B cell (primary cell): Measurements from ENCODE around the gene MTCL1. TPM values are rescaled to one million over a fixed set of nuclear protein-coding genes. Genes with fewer than 3 reads are reported as not detected.

ENCODE experiments used
- ATAC-seq: fragments of 200-7000 bp; cut with Tn5 transposase; one replicate; pipeline ENCODE4 v1.10.0; 2021; ENCODE audit warnings: low read depth, mild to moderate bottlenecking, moderate number of reproducible peaks, moderate library complexity
- CTCF ChIA-PET: fragments of 350-600 bp; sonication (Branson Sonifier 250); formaldehyde crosslinking; loops from one replicate; lab custom pipeline; 2021; ENCODE audit warnings: antibody characterized with exemption, inconsistent platforms; lab: Charles Lee
- POLR2A ChIA-PET: fragments of 350-600 bp; sonication (Branson Sonifier 250); formaldehyde crosslinking; loops from one replicate; lab custom pipeline; 2021; ENCODE audit warnings: antibody characterized with exemption; lab: Charles Lee
- DNase-seq: peaks from one replicate; pipeline ENCODE4 v3.0.0; 2013
- H2AFZ ChIP-seq: 2 replicates; pipeline ENCODE4 v1.6.1; 2012; ENCODE audit warnings: mild to moderate bottlenecking, low read depth, low read length; ENCODE audit not compliant: insufficient read depth, poor library complexity, severe bottlenecking
- H3K27ac ChIP-seq, 2 donors: 1 replicate in 1 of 2; 2 replicates in 1 of 2; pipeline ENCODE4 v1.5.1; 2012 to 2013; ENCODE audit warnings: low read length in 2 of 2, mild to moderate bottlenecking in 2 of 2, moderate library complexity in 1 of 2
- H3K27me3 ChIP-seq, 4 experiments: fragments of 200-600 bp in 1 of 4; sonication (generic) in 1 of 4; replicated peaks in 1 of 4; 1 replicate in 2 of 4; 2 replicates in 2 of 4; pipeline versions ENCODE4 v1.6.1 to v1.7.0; 2013 to 2016; ENCODE audit warnings: low read length in 3 of 4, mild to moderate bottlenecking in 2 of 4, mixed read lengths in 1 of 4, moderate library complexity in 1 of 4; ENCODE audit not compliant: insufficient read depth in 4 of 4, control insufficient read depth in 3 of 4; ENCODE audit errors: control extremely low read depth in 1 of 4
- H3K36me3 ChIP-seq, 2 experiments: replicated peaks in 1 of 2; 1 replicate in 1 of 2; 2 replicates in 1 of 2; pipeline versions ENCODE4 v1.6.1 to v1.7.1; 2013; ENCODE audit warnings: low read length in 1 of 2; ENCODE audit not compliant: insufficient read depth in 2 of 2, control insufficient read depth in 1 of 2; ENCODE audit errors: control extremely low read depth in 1 of 2, extremely low read depth in 1 of 2
- H3K4me1 ChIP-seq, 2 donors: fragments of 200-600 bp in 1 of 2; sonication (generic) in 1 of 2; 1 replicate in 1 of 2; 2 replicates in 1 of 2; pipeline versions ENCODE4 v1.5.1 to v1.6.1; 2013 to 2017; ENCODE audit warnings: low read length in 2 of 2; ENCODE audit not compliant: control insufficient read depth in 2 of 2, insufficient read depth in 2 of 2
- H3K4me2 ChIP-seq: replicated peaks from 2 replicates; pipeline ENCODE3; 2012; ENCODE audit warnings: mild to moderate bottlenecking, low read depth, low read length; ENCODE audit not compliant: poor library complexity, severe bottlenecking
- H3K4me3 ChIP-seq, 5 experiments: fragments of 200-600 bp in 1 of 5; sonication (generic) in 1 of 5; 1 replicate in 3 of 5; 2 replicates in 2 of 5; pipeline versions ENCODE4 v1.5.1 to v1.7.0; 2011 to 2016; ENCODE audit warnings: low read length in 4 of 5, mild to moderate bottlenecking in 4 of 5, low read depth in 2 of 5, control low read depth in 1 of 5, moderate library complexity in 1 of 5; ENCODE audit not compliant: insufficient read depth in 1 of 5; ENCODE audit errors: control extremely low read depth in 1 of 5, extremely low read depth in 1 of 5
- H3K79me2 ChIP-seq: fragments of 200-600 bp; sonication (generic); one replicate; pipeline ENCODE4 v1.6.0; 2016; ENCODE audit warnings: low read length; ENCODE audit not compliant: control insufficient read depth, insufficient read depth
- H3K9ac ChIP-seq: fragments of 200-600 bp; sonication (generic); 2 replicates; pipeline ENCODE4 v1.6.1; 2017; ENCODE audit warnings: mild to moderate bottlenecking, low read length, moderate library complexity
- H3K9me3 ChIP-seq, 3 donors: one replicate each; pipeline versions ENCODE4 v1.6.1 to v1.7.1; 2013; ENCODE audit warnings: low read length in 2 of 3; ENCODE audit not compliant: control insufficient read depth in 2 of 3, insufficient read depth in 1 of 3; ENCODE audit errors: control extremely low read depth in 1 of 3
- H4K20me1 ChIP-seq: 2 replicates; pipeline ENCODE4 v1.6.0; 2012; ENCODE audit warnings: mild to moderate bottlenecking, low read length; ENCODE audit not compliant: insufficient read depth, control insufficient read depth, poor library complexity, severe bottlenecking
- H3K27ac Mint-ChIP-seq: one replicate; pipeline ENCODE4 v1.8.0; 2021; ENCODE audit warnings: mixed read lengths
- H3K27me3 Mint-ChIP-seq: one replicate; pipeline ENCODE4 v1.8.0; 2021; ENCODE audit warnings: mixed read lengths
- H3K4me1 Mint-ChIP-seq: one replicate; pipeline ENCODE4 v1.8.0; 2021; ENCODE audit warnings: mixed read lengths
- H3K4me3 Mint-ChIP-seq: one replicate; pipeline ENCODE4 v1.8.0; 2021; ENCODE audit warnings: mixed read lengths
- H3K9me3 Mint-ChIP-seq: one replicate; pipeline ENCODE4 v1.8.0; 2022; ENCODE audit warnings: mixed read lengths; ENCODE audit not compliant: insufficient read depth
- EZH2 ChIP-seq: IDR thresholded peaks from 2 replicates; pipeline ENCODE4 v1.6.1; 2012; ENCODE audit warnings: borderline replicate concordance, low read depth, mild to moderate bottlenecking, moderate library complexity, low read length; ENCODE audit not compliant: insufficient read depth, poor library complexity, severe bottlenecking
- WGBS: methylation state at CpG from one replicate; pipeline ENCODE4 v1.1.5; 2013; ENCODE audit warnings: missing lambda C conversion rate; ENCODE audit not compliant: insufficient coverage; 5-methylcytosine and 5-hydroxymethylcytosine counted together
- intact Hi-C: fragments of 100-400 bp; cut with micrococcal nuclease; formaldehyde crosslinking; loops from one replicate; pipeline ENCODE4 v1.10.0; 2022
- polyA plus RNA-seq: library from polyadenylated mRNA; depleted of rRNA; stranded (reverse); fragments of >200 nt; gene quantifications from 2 replicates; pipeline ENCODE4 v1.2.3, GENCODE V29; 2012
- total RNA-seq, 2 donors: library from RNA; stranded (reverse); fragments of 120-200 nt in 1 of 2; gene quantifications; 1 replicate in 1 of 2; 2 replicates in 1 of 2; pipeline versions ENCODE4 v1.2.3 to v1.2.4, GENCODE V29; 2013 to 2022
- TF ChIP-seq, protein P1 (sequence below): fragments of 200-600 bp; IDR thresholded peaks from one replicate; pipeline ENCODE4 v1.8.0; 2022; ENCODE audit warnings: antibody characterized with exemption, mild to moderate bottlenecking

Gene MTCL1
- total and polyA plus RNA-seq, 2 donors (not counting 1 experiment from before 2014, with no cell fraction given): 2.7 to 5.8 TPM

DNA sequence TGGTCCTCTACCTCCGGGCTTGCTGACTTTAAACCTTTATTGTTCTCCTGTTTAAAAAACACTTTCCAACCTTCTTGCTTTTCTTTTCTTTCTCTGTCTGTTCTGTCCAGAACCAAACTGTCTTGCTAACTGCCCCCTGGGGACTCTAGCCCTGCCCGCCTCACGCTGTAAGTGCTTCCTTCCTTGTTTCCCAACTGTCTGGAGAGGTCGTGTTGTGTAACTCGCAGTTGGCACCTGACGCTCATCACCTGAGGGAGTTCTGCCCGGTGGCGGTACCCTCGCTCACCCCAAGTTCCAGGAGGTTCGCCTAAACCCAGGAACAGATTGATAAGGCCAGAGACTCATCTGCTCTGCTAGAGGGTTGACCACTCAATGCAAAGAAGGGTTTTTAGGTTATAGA, 123.4 kb downstream of the MTCL1 start:
- H3K79me2 ChIP-seq: no peaks in the 10 kb centered on the region
- ATAC-seq: no peak
- no peak for TF ChIP-seq EZH2
- TF ChIP-seq, protein P1, sequence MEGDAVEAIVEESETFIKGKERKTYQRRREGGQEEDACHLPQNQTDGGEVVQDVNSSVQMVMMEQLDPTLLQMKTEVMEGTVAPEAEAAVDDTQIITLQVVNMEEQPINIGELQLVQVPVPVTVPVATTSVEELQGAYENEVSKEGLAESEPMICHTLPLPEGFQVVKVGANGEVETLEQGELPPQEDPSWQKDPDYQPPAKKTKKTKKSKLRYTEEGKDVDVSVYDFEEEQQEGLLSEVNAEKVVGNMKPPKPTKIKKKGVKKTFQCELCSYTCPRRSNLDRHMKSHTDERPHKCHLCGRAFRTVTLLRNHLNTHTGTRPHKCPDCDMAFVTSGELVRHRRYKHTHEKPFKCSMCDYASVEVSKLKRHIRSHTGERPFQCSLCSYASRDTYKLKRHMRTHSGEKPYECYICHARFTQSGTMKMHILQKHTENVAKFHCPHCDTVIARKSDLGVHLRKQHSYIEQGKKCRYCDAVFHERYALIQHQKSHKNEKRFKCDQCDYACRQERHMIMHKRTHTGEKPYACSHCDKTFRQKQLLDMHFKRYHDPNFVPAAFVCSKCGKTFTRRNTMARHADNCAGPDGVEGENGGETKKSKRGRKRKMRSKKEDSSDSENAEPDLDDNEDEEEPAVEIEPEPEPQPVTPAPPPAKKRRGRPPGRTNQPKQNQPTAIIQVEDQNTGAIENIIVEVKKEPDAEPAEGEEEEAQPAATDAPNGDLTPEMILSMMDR: no peak
- peaks cover 3% of the 10 kb centered on the region for H3K4me1 Mint-ChIP-seq
- peaks cover 0 to 2% of the 10 kb centered on the region in 2 experiments for H3K36me3 ChIP-seq
- no peak overlapping the region for H3K27ac ChIP-seq
- no peak overlapping the region for H3K9ac ChIP-seq
- CTCF ChIA-PET: no interaction called here
- H3K9me3 ChIP-seq: no peaks in the 10 kb centered on the region
- no peak overlapping the region for H3K4me3 Mint-ChIP-seq
- no peak for DNase-seq
- H3K27me3 Mint-ChIP-seq: peaks cover 8% of the 10 kb centered on the region
- H2AFZ ChIP-seq: no peak overlapping the region
- no peak overlapping the region for H3K4me3 ChIP-seq
- WGBS: 34% methylated on average over 10 of the region's 10 CpGs
- no peak overlapping the region for H3K4me2 ChIP-seq
- intact Hi-C loops: no loop called here
- H3K4me1 ChIP-seq: no peaks in the 10 kb centered on the region
- no peaks in the 10 kb centered on the region for H4K20me1 ChIP-seq
- H3K27me3 ChIP-seq: no peaks in the 10 kb centered on the region
- H3K27ac Mint-ChIP-seq: no peak overlapping the region
- POLR2A ChIA-PET: no interaction called here
- no peaks in the 10 kb centered on the region for H3K9me3 Mint-ChIP-seq

DNA sequence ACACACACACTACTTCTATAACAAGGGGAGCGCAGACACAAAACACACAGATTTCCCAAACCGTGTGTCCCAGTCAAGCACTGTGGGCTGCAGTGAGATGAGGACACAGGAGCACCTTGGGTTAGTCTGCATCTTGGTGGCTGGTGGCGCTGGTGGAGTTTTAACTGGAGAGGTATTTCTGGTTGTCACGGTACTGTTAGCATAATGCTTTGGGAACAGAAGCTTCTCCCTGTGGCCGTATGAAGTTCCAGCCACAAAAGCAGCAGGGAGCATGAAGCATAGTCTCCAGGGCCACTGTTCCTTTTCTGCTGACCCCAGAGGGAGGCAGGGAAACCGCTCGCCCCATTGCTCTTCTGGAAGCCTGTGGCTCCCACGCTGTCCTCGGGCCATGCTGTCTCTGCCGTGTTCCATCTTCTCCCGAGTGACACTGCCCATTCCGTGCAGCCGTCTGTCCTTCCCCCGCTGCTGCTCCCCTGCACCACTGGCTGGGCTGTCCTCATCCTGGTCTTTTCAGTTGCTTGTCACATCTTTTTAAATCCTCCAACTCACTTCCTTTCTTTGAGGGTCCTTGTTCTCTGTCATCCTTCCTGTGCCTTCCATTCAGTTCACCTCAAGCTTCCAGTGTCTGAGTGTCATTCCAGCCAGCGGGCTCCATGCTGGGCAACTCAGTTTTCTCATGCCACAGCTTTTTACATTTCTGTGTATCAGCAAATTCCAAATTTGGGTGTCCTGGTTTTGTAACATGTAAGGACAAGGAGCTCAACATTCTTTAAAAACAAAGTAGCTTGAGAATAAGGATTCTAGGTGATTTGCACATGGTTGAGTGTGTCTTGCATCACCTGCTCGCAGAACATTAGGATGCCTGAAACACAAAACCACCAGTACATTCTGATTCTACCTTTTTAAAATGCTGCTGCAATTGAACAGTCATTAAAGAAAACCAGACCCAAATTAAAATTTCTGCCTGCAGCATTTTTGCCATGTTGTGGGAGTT, 125.0 kb downstream of the MTCL1 start:
- no peaks in the 10 kb centered on the region for H3K36me3 ChIP-seq
- H2AFZ ChIP-seq: no peak overlapping the region
- no peaks in the 10 kb centered on the region for H4K20me1 ChIP-seq
- Mint-ChIP-seq H3K27me3 (peaks cover 12% of the 10 kb centered on the region), H3K4me3 (no peak overlapping the region), H3K27ac (no peak overlapping the region), H3K4me1 (peaks cover 3% of the 10 kb centered on the region), H3K9me3 (no peaks in the 10 kb centered on the region)
- 93% methylated on average over 15 of the region's 16 CpGs for WGBS
- H3K4me3 ChIP-seq: no peak overlapping the region
- no peak for TF ChIP-seq EZH2
- TF ChIP-seq, protein P1: no peak
- no peak overlapping the region for H3K9ac ChIP-seq
- ChIA-PET POLR2A (no interaction called here), CTCF (interaction anchor here (1.4 kb wide), 1 partner anchor 152 kb away, joined by 3 read pairs; no protein-coding TSS in a partner anchor)
- H3K9me3 ChIP-seq: no peaks in the 10 kb centered on the region
- H3K27ac ChIP-seq: no peak overlapping the region
- ATAC-seq (no peak), DNase-seq (no peak)
- H3K27me3 ChIP-seq: no peaks in the 10 kb centered on the region
- no peaks in the 10 kb centered on the region for H3K4me1 ChIP-seq
- H3K4me2 ChIP-seq: no peak overlapping the region
- intact Hi-C loops: no loop called here
- no peaks in the 10 kb centered on the region for H3K79me2 ChIP-seq
